GM18907 (cell line): Measurements from ENCODE around the gene C1QTNF6.
A peak's percentile ranks its signal among the peaks of the same experiment; 100 is the strongest.
"Not testable (repeated sequence)": the region's sequence is repeated elsewhere in the genome, so short reads cannot be mapped to it uniquely, and the experiment has no call there.

Experiments
- ATAC-seq: cut with Tn5 transposase; IDR thresholded peaks from one replicate; pipeline ENCODE4 v1.9.1; 2021; ENCODE audit warnings: mild to moderate bottlenecking, moderate library complexity; ENCODE audit not compliant: unreplicated experiment

The C1QTNF6 gene

GRCh38 chr22:37187891-37188761 is at the start of gene C1QTNF6:
C1QTNF6 (minus strand) TSS chr22:37188247; CDS start chr22:37188213, 34 bp downstream.
- no peak for ATAC-seq

- ATAC-seq, result no peak
These were observed 48.0 kb upstream of the C1QTNF6 start for GRCh38 chr22:37235897-37236607.

- ATAC-seq, result no peak
These were observed 47.0 kb upstream of the C1QTNF6 start for GRCh38 chr22:37234736-37235711.

- no peak for ATAC-seq
These were observed 45.9 kb upstream of the C1QTNF6 start for GRCh38 chr22:37233751-37234631.

- not testable (repeated sequence) for ATAC-seq
These were observed 45.3 kb upstream of the C1QTNF6 start for GRCh38 chr22:37233371-37233750.

GRCh38 chr22:37232140-37232998 is 44.3 kb upstream of the C1QTNF6 start:
- ATAC-seq, result no peak

- no peak for ATAC-seq
These were observed 43.5 kb upstream of the C1QTNF6 start for GRCh38 chr22:37231406-37232139.

GRCh38 chr22:37230673-37231405 is 42.8 kb upstream of the C1QTNF6 start:
- peak; percentile 36 for ATAC-seq

GRCh38 chr22:37229805-37230672 is 42.0 kb upstream of the C1QTNF6 start:
- peak; percentile 47 for ATAC-seq

GRCh38 chr22:37229012-37229804 is 41.2 kb upstream of the C1QTNF6 start:
- no peak for ATAC-seq

GRCh38 chr22:37228106-37229011 is 40.3 kb upstream of the C1QTNF6 start:
- ATAC-seq, result no peak

- no peak for ATAC-seq
These were observed 38.5 kb upstream of the C1QTNF6 start for GRCh38 chr22:37226514-37226913.

- no peak for ATAC-seq
These were observed 38.0 kb upstream of the C1QTNF6 start for GRCh38 chr22:37226087-37226486.

- no peak for ATAC-seq
These were observed 37.4 kb upstream of the C1QTNF6 start for GRCh38 chr22:37225481-37225880.
